HEK293 (cell line): Measurements from ENCODE around the gene AVPR1B.

Experiments
- CTCF ChIA-PET: fragments of 350-600 bp; formaldehyde crosslinking; extraction: SDS; loops from one replicate; lab custom pipeline; 2021; ENCODE audit warnings: antibody characterized with exemption; lab: Yijun Ruan, JAX
- POLR2A ChIA-PET: fragments of 300-600 bp; formaldehyde crosslinking; extraction: SDS; loops from one replicate; lab custom pipeline; 2020; ENCODE audit warnings: antibody characterized with exemption, inconsistent platforms; lab: Yijun Ruan, JAX
- H3K27ac ChIP-seq: fragments of 200-500 bp; sonication (Bioruptor generic); 2 replicates; pipeline ENCODE4 v1.5.1; 2014; ENCODE audit warnings: low read depth, low read length, control low read depth, inconsistent platforms; ENCODE audit errors: extremely low read depth
- H3K36me3 ChIP-seq, 2 experiments: fragments of 200-500 bp in 1 of 2; sonication (Bioruptor generic) in 1 of 2; 1 replicate in 1 of 2; 2 replicates in 1 of 2; pipeline ENCODE4 v1.5.1; 2014 to 2017; ENCODE audit warnings: inconsistent platforms in 2 of 2, low read length in 2 of 2; ENCODE audit not compliant: control insufficient read depth in 2 of 2, insufficient read depth in 1 of 2
- H3K4me1 ChIP-seq: fragments of 200-500 bp; sonication (Bioruptor generic); 2 replicates; pipeline ENCODE4 v1.5.1; 2014; ENCODE audit warnings: mild to moderate bottlenecking, low read length, inconsistent platforms; ENCODE audit not compliant: control insufficient read depth, insufficient read depth
- H3K4me3 ChIP-seq: 2 replicates; pipeline ENCODE4 v1.5.1; 2011; ENCODE audit warnings: low read depth, mild to moderate bottlenecking, control low read depth, low read length, moderate library complexity
- H3K9me3 ChIP-seq: fragments of 200-500 bp; sonication (Bioruptor generic); 2 replicates; pipeline ENCODE4 v1.5.1; 2014; ENCODE audit warnings: low read depth, low read length, inconsistent platforms; ENCODE audit not compliant: control insufficient read depth, insufficient read depth
- GLI4 ChIP-seq: fragments of 450-650 bp; formaldehyde crosslinking; IDR thresholded peaks from 2 replicates; pipeline ENCODE4 v1.5.1; 2016; ENCODE audit warnings: missing biosample characterization, missing genetic modification characterization
- HIC1 ChIP-seq: fragments of 450-650 bp; formaldehyde crosslinking; IDR thresholded peaks from 2 replicates; pipeline ENCODE4 v1.5.1; 2016; ENCODE audit warnings: missing biosample characterization, missing genetic modification characterization
- KLF10 ChIP-seq: fragments of 450-650 bp; IDR thresholded peaks from 2 replicates; pipeline ENCODE4 v1.5.1; 2018; ENCODE audit warnings: missing biosample characterization, mild to moderate bottlenecking, missing genetic modification characterization
- SALL2 ChIP-seq: fragments of 450-650 bp; formaldehyde crosslinking; IDR thresholded peaks from 2 replicates; pipeline ENCODE4 v1.5.0; 2017; ENCODE audit warnings: missing biosample characterization, mild to moderate bottlenecking, missing genetic modification characterization, borderline replicate concordance
- TCF7L2 ChIP-seq: IDR thresholded peaks from 2 replicates; pipeline ENCODE4 v1.6.1; 2011; ENCODE audit warnings: low read depth, mild to moderate bottlenecking, inconsistent platforms, low read length, moderate library complexity, borderline replicate concordance
- ZBTB6 ChIP-seq: fragments of 450-650 bp; formaldehyde crosslinking; IDR thresholded peaks from 2 replicates; pipeline ENCODE4 v1.5.1; 2017; ENCODE audit warnings: missing biosample characterization, missing genetic modification characterization
- ZNF121 ChIP-seq: fragments of 450-650 bp; formaldehyde crosslinking; IDR thresholded peaks from 2 replicates; pipeline ENCODE4 v1.5.1; 2016; ENCODE audit warnings: missing biosample characterization, missing genetic modification characterization
- ZNF157 ChIP-seq: fragments of 450-650 bp; formaldehyde crosslinking; IDR thresholded peaks from 2 replicates; pipeline ENCODE4 v1.5.1; 2016; ENCODE audit warnings: missing biosample characterization, missing genetic modification characterization
- ZNF211 ChIP-seq: fragments of 450-650 bp; formaldehyde crosslinking; IDR thresholded peaks from 2 replicates; pipeline ENCODE4 v1.5.1; 2016; ENCODE audit warnings: low read depth, missing biosample characterization, missing genetic modification characterization
- ZNF239 ChIP-seq: fragments of 450-650 bp; formaldehyde crosslinking; IDR thresholded peaks from 2 replicates; pipeline ENCODE4 v1.5.1; 2016; ENCODE audit warnings: missing biosample characterization, missing genetic modification characterization
- ZNF292 ChIP-seq: fragments of 450-650 bp; formaldehyde crosslinking; IDR thresholded peaks from 2 replicates; pipeline ENCODE4 v1.5.1; 2016; ENCODE audit warnings: low read depth, missing biosample characterization, missing genetic modification characterization, borderline replicate concordance
- ZNF335 ChIP-seq: fragments of 450-650 bp; formaldehyde crosslinking; conservative IDR thresholded peaks from 2 replicates; pipeline ENCODE4 v1.5.1; 2016; ENCODE audit warnings: missing biosample characterization, missing genetic modification characterization
- ZNF350 ChIP-seq: fragments of 450-650 bp; formaldehyde crosslinking; IDR thresholded peaks from 2 replicates; pipeline ENCODE4 v1.5.0; 2017; ENCODE audit warnings: missing biosample characterization, mild to moderate bottlenecking, missing genetic modification characterization
- ZNF404 ChIP-seq: fragments of 450-650 bp; formaldehyde crosslinking; IDR thresholded peaks from 2 replicates; pipeline ENCODE4 v1.5.1; 2017; ENCODE audit warnings: missing biosample characterization, missing genetic modification characterization
- ZNF488 ChIP-seq: fragments of 450-650 bp; formaldehyde crosslinking; IDR thresholded peaks from 2 replicates; pipeline ENCODE4 v1.5.1; 2016; ENCODE audit warnings: missing biosample characterization, missing genetic modification characterization
- ZNF548 ChIP-seq: fragments of 450-650 bp; formaldehyde crosslinking; IDR thresholded peaks from 2 replicates; pipeline ENCODE4 v1.5.1; 2016; ENCODE audit warnings: missing biosample characterization, missing genetic modification characterization
- ZNF571 ChIP-seq: fragments of 450-650 bp; formaldehyde crosslinking; IDR thresholded peaks from 2 replicates; pipeline ENCODE4 v1.5.0; 2017; ENCODE audit warnings: missing biosample characterization, missing genetic modification characterization
- ZNF629 ChIP-seq: fragments of 450-650 bp; formaldehyde crosslinking; IDR thresholded peaks from 2 replicates; pipeline ENCODE4 v1.5.1; 2017; ENCODE audit warnings: missing biosample characterization, missing genetic modification characterization
- ZNF677 ChIP-seq: fragments of 450-650 bp; IDR thresholded peaks from 2 replicates; pipeline ENCODE4 v1.5.0; 2018; ENCODE audit warnings: missing biosample characterization, mild to moderate bottlenecking, missing genetic modification characterization, moderate library complexity
- ZNF701 ChIP-seq: fragments of 450-650 bp; formaldehyde crosslinking; IDR thresholded peaks from 2 replicates; pipeline ENCODE4 v1.5.1; 2016; ENCODE audit warnings: missing biosample characterization, missing genetic modification characterization
- ZNF768 ChIP-seq: fragments of 450-650 bp; formaldehyde crosslinking; IDR thresholded peaks from 2 replicates; pipeline ENCODE4 v1.5.1; 2018; ENCODE audit warnings: missing biosample characterization, mild to moderate bottlenecking, missing genetic modification characterization
- ZNF830 ChIP-seq: fragments of 450-650 bp; IDR thresholded peaks from 2 replicates; pipeline ENCODE4 v1.5.0; 2018; ENCODE audit warnings: missing biosample characterization, missing genetic modification characterization, low read depth, mild to moderate bottlenecking, moderate library complexity
- TF ChIP-seq, protein P1 (sequence below): fragments of 450-650 bp; formaldehyde crosslinking; IDR thresholded peaks from 2 replicates; pipeline ENCODE4 v1.5.1; 2016; ENCODE audit warnings: missing biosample characterization, missing genetic modification characterization
- TF ChIP-seq, protein P2 (sequence below): fragments of 450-650 bp; formaldehyde crosslinking; IDR thresholded peaks from 2 replicates; pipeline ENCODE4 v1.5.1; 2016; ENCODE audit warnings: missing biosample characterization, missing genetic modification characterization

The AVPR1B gene

DNA sequence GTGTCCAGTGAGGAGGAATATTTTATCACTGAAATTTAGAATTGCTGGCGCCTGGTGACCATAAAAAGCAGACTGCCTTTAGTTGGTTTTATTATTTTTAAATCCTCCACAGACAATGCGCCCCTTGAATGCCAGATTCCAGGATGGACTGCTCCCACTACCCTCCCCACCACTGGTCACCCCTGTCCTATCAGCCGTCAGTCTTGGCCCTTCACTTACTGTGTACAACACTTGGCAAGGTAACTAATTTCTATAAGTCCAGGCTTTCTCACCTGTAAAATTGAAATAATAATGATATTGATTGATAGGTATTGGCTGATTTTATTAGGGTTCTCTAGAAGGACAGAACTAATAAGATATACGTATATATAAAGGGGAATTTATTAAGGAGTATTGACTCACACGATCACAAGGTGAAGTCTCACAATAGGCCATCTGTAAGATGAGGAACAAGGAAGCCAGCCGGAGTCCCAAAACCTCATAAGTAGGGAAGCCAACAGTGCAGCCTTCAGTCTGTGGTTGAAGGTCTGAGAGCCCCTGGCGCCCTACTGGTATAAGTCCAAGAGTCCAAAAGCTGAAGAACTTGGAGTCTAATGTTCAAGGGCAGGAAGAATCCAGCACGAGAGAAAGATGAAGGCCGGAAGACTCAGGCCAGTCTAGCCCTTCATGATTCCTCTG is 46.4 kb downstream of the AVPR1B start:
- no peaks in the 10 kb centered on the region for H3K9me3 ChIP-seq
- H3K4me1 ChIP-seq, result no peaks in the 10 kb centered on the region
- ChIA-PET CTCF (interaction anchor here (0.6 to 1.0 kb wide), 2 partner anchors 36 to 77 kb away, joined by 3 to 4 read pairs; no protein-coding TSS in a partner anchor), POLR2A (no interaction called here)
- no peaks in the 10 kb centered on the region for H3K36me3 ChIP-seq
- H3K27ac ChIP-seq, result no peak overlapping the region
- no peak for TF ChIP-seq ZNF404 (tag by site-specific recombination)
- TF ChIP-seq ZNF239 (tag by site-specific recombination), result no peak
- TF ChIP-seq ZNF629 (tag by site-specific recombination), result no peak
- no peak for TF ChIP-seq ZNF121 (tag by site-specific recombination)
- TF ChIP-seq HIC1 (tag by site-specific recombination), result no peak
- TF ChIP-seq ZNF157 (tag by site-specific recombination), result no peak
- TF ChIP-seq SALL2 (tag by site-specific recombination), result no peak
- TF ChIP-seq ZNF768 (tag by site-specific recombination), result no peak
- no peak for TF ChIP-seq ZNF548 (tag by site-specific recombination)
- TF ChIP-seq, protein P1, sequence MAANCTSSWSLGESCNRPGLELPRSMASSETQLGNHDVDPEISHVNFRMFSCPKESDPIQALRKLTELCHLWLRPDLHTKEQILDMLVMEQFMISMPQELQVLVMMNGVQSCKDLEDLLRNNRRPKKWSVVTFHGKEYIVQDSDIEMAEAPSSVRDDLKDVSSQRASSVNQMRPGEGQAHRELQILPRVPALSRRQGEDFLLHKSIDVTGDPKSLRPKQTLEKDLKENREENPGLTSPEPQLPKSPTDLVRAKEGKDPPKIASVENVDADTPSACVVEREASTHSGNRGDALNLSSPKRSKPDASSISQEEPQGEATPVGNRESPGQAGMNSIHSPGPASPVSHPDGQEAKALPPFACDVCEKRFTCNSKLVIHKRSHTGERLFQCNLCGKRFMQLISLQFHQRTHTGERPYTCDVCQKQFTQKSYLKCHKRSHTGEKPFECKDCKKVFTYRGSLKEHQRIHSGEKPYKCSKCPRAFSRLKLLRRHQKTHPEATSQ (tag by site-specific recombination), result no peak
- no peak for TF ChIP-seq GLI4
- TF ChIP-seq ZNF571, result no peak
- TF ChIP-seq ZNF292 (tag by site-specific recombination), result no peak
- TF ChIP-seq ZNF350 (tag by site-specific recombination), result no peak
- no peak overlapping the region for H3K4me3 ChIP-seq

DNA sequence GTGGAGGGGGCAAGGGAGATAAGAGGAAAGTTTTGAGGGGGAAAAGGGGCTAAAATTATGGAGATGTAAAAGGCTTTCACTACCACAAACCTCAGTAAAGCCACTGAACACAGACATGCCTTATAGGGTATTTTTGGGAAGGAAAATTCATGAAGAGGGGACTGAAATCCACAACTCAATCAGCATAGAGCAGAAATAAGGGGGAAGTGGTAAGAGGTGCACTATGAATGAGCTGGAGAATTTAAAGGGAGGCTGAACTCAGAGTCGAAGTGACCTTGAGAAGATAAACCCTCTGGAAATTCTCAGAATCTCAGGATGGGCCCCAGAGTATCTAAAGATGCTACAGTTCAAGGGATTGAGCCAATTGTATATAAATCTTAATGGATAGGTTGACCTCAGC is 48.9 kb downstream of the AVPR1B start:
- TF ChIP-seq HIC1 (tag by site-specific recombination) (no peak), ZNF677 (no peak), ZNF211 (tag by site-specific recombination) (no peak), ZNF701 (tag by site-specific recombination) (no peak), TCF7L2 (no peak), ZNF335 (tag by site-specific recombination) (no peak), ZNF292 (tag by site-specific recombination) (no peak), ZNF830 (no peak), ZNF488 (tag by site-specific recombination) (no peak), ZNF404 (tag by site-specific recombination) (no peak), ZBTB6 (tag by site-specific recombination) (no peak), KLF10 (tag by site-specific recombination) (no peak)
- TF ChIP-seq, protein P2, sequence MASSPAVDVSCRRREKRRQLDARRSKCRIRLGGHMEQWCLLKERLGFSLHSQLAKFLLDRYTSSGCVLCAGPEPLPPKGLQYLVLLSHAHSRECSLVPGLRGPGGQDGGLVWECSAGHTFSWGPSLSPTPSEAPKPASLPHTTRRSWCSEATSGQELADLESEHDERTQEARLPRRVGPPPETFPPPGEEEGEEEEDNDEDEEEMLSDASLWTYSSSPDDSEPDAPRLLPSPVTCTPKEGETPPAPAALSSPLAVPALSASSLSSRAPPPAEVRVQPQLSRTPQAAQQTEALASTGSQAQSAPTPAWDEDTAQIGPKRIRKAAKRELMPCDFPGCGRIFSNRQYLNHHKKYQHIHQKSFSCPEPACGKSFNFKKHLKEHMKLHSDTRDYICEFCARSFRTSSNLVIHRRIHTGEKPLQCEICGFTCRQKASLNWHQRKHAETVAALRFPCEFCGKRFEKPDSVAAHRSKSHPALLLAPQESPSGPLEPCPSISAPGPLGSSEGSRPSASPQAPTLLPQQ (tag by site-specific recombination), result no peak
- ChIA-PET POLR2A (no interaction called here), CTCF (no interaction called here)
- Histone ChIP-seq H3K4me1 (no peaks in the 10 kb centered on the region), H3K36me3 (no peaks in the 10 kb centered on the region), H3K27ac (no peak overlapping the region), H3K4me3 (no peak overlapping the region), H3K9me3 (no peaks in the 10 kb centered on the region)
